Neural cell (in vitro differentiated cells): ENCODE data around the gene LPP. TPM values are rescaled to one million over a fixed set of nuclear protein-coding genes. Genes with fewer than 3 reads are reported as not detected.

ENCODE experiments used
- H2AFZ ChIP-seq: fragments of 200-600, 300-800 bp; sonication (generic), shearing (Covaris generic); 2 replicates; pipeline ENCODE4 v1.6.0; 2014; ENCODE audit warnings: low read depth, mild to moderate bottlenecking, antibody characterized with exemption, low read length, moderate library complexity
- H3F3A ChIP-seq: fragments of 200-600 bp; shearing (Covaris generic); 2 replicates; pipeline ENCODE4 v1.6.1; 2016; ENCODE audit warnings: mild to moderate bottlenecking, moderate library complexity, mixed read lengths, antibody characterized with exemption, low read length; ENCODE audit not compliant: insufficient read depth, poor library complexity, severe bottlenecking
- H3K27ac ChIP-seq: fragments of 200-600, 300-800 bp; sonication (generic), shearing (Covaris generic); 2 replicates; pipeline ENCODE4 v1.5.1; 2014; ENCODE audit warnings: mild to moderate bottlenecking, low read length, moderate library complexity
- H3K27me3 ChIP-seq: fragments of 300-800, 200-600 bp; sonication (generic), shearing (Covaris generic); 2 replicates; pipeline ENCODE4 v1.6.0; 2014; ENCODE audit warnings: mild to moderate bottlenecking, low read depth, low read length, moderate library complexity; ENCODE audit not compliant: insufficient read depth
- H3K36me3 ChIP-seq: fragments of 300-800, 200-600 bp; sonication (generic), shearing (Covaris generic); 2 replicates; pipeline ENCODE4 v1.5.1; 2014; ENCODE audit warnings: mild to moderate bottlenecking, antibody characterized with exemption, low read length, moderate library complexity; ENCODE audit not compliant: insufficient read depth
- H3K4me2 ChIP-seq: fragments of 300-800, 200-600 bp; sonication (generic), shearing (Covaris generic); 2 replicates; pipeline ENCODE4 v1.6.0; 2014; ENCODE audit warnings: mild to moderate bottlenecking, low read length
- H3K4me3 ChIP-seq: fragments of 300-800, 200-600 bp; sonication (generic), shearing (Covaris generic); 2 replicates; pipeline ENCODE4 v1.5.1; 2014; ENCODE audit warnings: mild to moderate bottlenecking, low read length, moderate library complexity
- H3K79me2 ChIP-seq: fragments of 200-600 bp; shearing (Covaris generic); replicated peaks from 2 replicates; pipeline ENCODE4 v1.6.0; 2014; ENCODE audit warnings: mild to moderate bottlenecking, low read length, moderate library complexity; ENCODE audit not compliant: insufficient read depth
- H3K9ac ChIP-seq: fragments of 300-800, 200-600 bp; sonication (generic), shearing (Covaris generic); 2 replicates; pipeline ENCODE4 v1.6.1; 2016; ENCODE audit warnings: mild to moderate bottlenecking, low read length, mixed read lengths
- H3K9me2 ChIP-seq: fragments of 200-600 bp; shearing (Covaris generic); 2 replicates; pipeline ENCODE4 v1.6.1; 2016; ENCODE audit warnings: mild to moderate bottlenecking, low read length, mixed read lengths; ENCODE audit not compliant: insufficient read depth
- H3K9me3 ChIP-seq: fragments of 200-600, 300-800 bp; sonication (generic), shearing (Covaris generic); 2 replicates; pipeline ENCODE4 v1.6.1; 2016; ENCODE audit warnings: mild to moderate bottlenecking, mixed run types, low read length, moderate library complexity, mixed read lengths
- H4K20me1 ChIP-seq: fragments of 200-600 bp; shearing (Covaris generic); 2 replicates; pipeline ENCODE4 v1.6.1; 2016; ENCODE audit warnings: mild to moderate bottlenecking, mixed run types; ENCODE audit not compliant: insufficient read depth
- EP300 ChIP-seq: fragments of 450-650 bp; conservative IDR thresholded peaks from 2 replicates; pipeline ENCODE4 v1.6.1; 2014; ENCODE audit warnings: antibody characterized with exemption, mild to moderate bottlenecking, moderate library complexity; ENCODE audit not compliant: poor library complexity, severe bottlenecking
- EZH2 ChIP-seq: fragments of 200-600, 300-800 bp; shearing (Covaris generic), sonication (generic); IDR thresholded peaks from 2 replicates; pipeline ENCODE4 v1.6.1; 2014; ENCODE audit warnings: antibody characterized with exemption, low read length, borderline replicate concordance, mild to moderate bottlenecking; ENCODE audit not compliant: insufficient read depth, poor library complexity, severe bottlenecking
- MXI1 ChIP-seq: fragments of 450-650 bp; conservative IDR thresholded peaks from 2 replicates; pipeline ENCODE4 v1.6.1; 2014; ENCODE audit warnings: antibody characterized with exemption, mild to moderate bottlenecking; ENCODE audit not compliant: poor library complexity, severe bottlenecking
- POLR2AphosphoS5 ChIP-seq: IDR thresholded peaks from 2 replicates; pipeline ENCODE4 v1.6.1; 2012
- RAD21 ChIP-seq: fragments of 450-650 bp; conservative IDR thresholded peaks from 2 replicates; pipeline ENCODE4 v1.6.1; 2014; ENCODE audit warnings: antibody characterized with exemption, mild to moderate bottlenecking, moderate library complexity
- SMC3 ChIP-seq: fragments of 450-650 bp; conservative IDR thresholded peaks from 2 replicates; pipeline ENCODE4 v1.6.1; 2014; ENCODE audit warnings: antibody characterized with exemption, mild to moderate bottlenecking, moderate library complexity; ENCODE audit not compliant: poor library complexity
- TAF1 ChIP-seq: IDR thresholded peaks from 2 replicates; pipeline ENCODE4 v1.6.1; 2012; ENCODE audit warnings: low read depth
- polyA plus RNA-seq: library from polyadenylated mRNA; depleted of rRNA; stranded (reverse); fragments of >200 nt; gene quantifications from 2 replicates; pipeline ENCODE4 v1.2.3, GENCODE V29; 2014
- TF ChIP-seq, protein P1 (sequence below): IDR thresholded peaks from 2 replicates; pipeline ENCODE4 v1.6.1; 2012; ENCODE audit warnings: borderline replicate concordance
- TF ChIP-seq, protein P2 (sequence below): fragments of 450-650 bp; IDR thresholded peaks from 2 replicates; pipeline ENCODE4 v1.5.1; 2014; ENCODE audit warnings: antibody characterized with exemption, mild to moderate bottlenecking, moderate library complexity; ENCODE audit not compliant: poor library complexity, severe bottlenecking

The LPP gene
- polyA plus RNA-seq, 1 donor from 2014 or later, result 3.0 TPM

DNA sequence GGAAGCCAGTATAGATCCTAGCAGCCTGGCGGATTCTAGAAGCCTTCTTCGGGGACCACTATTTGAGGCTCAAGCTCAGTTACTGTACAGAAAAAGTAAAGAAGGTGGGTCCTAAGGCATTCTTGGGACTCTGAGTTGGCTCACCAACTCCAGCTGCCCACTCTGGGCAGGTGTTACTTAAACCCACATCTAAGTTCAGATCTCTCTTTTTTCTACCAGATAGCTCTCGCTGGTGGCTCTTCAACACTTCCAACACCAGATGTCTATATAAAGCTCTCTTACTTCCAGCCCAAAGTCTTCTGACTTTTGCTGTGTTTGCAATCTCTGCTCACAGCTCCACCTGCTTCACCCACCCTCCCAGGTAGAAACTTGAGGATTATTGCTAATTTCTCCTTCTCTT, 785.0 kb downstream of the LPP start:
- no peaks in the 10 kb centered on the region for H3F3A ChIP-seq
- no peak overlapping the region for H2AFZ ChIP-seq
- TF ChIP-seq POLR2AphosphoS5 (no peak), RAD21 (no peak), EZH2 (no peak), EP300 (no peak), SMC3 (no peak), MXI1 (no peak), TAF1 (no peak)
- TF ChIP-seq, protein P1, sequence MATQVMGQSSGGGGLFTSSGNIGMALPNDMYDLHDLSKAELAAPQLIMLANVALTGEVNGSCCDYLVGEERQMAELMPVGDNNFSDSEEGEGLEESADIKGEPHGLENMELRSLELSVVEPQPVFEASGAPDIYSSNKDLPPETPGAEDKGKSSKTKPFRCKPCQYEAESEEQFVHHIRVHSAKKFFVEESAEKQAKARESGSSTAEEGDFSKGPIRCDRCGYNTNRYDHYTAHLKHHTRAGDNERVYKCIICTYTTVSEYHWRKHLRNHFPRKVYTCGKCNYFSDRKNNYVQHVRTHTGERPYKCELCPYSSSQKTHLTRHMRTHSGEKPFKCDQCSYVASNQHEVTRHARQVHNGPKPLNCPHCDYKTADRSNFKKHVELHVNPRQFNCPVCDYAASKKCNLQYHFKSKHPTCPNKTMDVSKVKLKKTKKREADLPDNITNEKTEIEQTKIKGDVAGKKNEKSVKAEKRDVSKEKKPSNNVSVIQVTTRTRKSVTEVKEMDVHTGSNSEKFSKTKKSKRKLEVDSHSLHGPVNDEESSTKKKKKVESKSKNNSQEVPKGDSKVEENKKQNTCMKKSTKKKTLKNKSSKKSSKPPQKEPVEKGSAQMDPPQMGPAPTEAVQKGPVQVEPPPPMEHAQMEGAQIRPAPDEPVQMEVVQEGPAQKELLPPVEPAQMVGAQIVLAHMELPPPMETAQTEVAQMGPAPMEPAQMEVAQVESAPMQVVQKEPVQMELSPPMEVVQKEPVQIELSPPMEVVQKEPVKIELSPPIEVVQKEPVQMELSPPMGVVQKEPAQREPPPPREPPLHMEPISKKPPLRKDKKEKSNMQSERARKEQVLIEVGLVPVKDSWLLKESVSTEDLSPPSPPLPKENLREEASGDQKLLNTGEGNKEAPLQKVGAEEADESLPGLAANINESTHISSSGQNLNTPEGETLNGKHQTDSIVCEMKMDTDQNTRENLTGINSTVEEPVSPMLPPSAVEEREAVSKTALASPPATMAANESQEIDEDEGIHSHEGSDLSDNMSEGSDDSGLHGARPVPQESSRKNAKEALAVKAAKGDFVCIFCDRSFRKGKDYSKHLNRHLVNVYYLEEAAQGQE, result no peak
- TF ChIP-seq, protein P2, sequence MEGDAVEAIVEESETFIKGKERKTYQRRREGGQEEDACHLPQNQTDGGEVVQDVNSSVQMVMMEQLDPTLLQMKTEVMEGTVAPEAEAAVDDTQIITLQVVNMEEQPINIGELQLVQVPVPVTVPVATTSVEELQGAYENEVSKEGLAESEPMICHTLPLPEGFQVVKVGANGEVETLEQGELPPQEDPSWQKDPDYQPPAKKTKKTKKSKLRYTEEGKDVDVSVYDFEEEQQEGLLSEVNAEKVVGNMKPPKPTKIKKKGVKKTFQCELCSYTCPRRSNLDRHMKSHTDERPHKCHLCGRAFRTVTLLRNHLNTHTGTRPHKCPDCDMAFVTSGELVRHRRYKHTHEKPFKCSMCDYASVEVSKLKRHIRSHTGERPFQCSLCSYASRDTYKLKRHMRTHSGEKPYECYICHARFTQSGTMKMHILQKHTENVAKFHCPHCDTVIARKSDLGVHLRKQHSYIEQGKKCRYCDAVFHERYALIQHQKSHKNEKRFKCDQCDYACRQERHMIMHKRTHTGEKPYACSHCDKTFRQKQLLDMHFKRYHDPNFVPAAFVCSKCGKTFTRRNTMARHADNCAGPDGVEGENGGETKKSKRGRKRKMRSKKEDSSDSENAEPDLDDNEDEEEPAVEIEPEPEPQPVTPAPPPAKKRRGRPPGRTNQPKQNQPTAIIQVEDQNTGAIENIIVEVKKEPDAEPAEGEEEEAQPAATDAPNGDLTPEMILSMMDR, result no peak
- H3K4me2 ChIP-seq, result no peak overlapping the region
- no peak overlapping the region for H3K9ac ChIP-seq
- H3K27ac ChIP-seq, result no peak overlapping the region
- no peaks in the 10 kb centered on the region for H3K9me2 ChIP-seq
- H4K20me1 ChIP-seq, result no peaks in the 10 kb centered on the region
- H3K9me3 ChIP-seq, result no peaks in the 10 kb centered on the region
- no peaks in the 10 kb centered on the region for H3K79me2 ChIP-seq
- no peaks in the 10 kb centered on the region for H3K27me3 ChIP-seq
- no peak overlapping the region for H3K4me3 ChIP-seq
- H3K36me3 ChIP-seq, result no peaks in the 10 kb centered on the region

- Histone ChIP-seq H3K27ac (no peak overlapping the region), H3K27me3 (no peaks in the 10 kb centered on the region), H4K20me1 (no peaks in the 10 kb centered on the region), H3K9me3 (no peaks in the 10 kb centered on the region), H2AFZ (no peak overlapping the region), H3K9ac (no peak overlapping the region), H3K36me3 (no peaks in the 10 kb centered on the region), H3K79me2 (no peaks in the 10 kb centered on the region), H3K4me3 (no peak overlapping the region), H3K9me2 (no peaks in the 10 kb centered on the region), H3K4me2 (no peak overlapping the region), H3F3A (no peaks in the 10 kb centered on the region)
- TF ChIP-seq MXI1, result no peak
- no peak for TF ChIP-seq RAD21
- TF ChIP-seq, protein P2, result no peak
- TF ChIP-seq EZH2, result no peak
- no peak for TF ChIP-seq POLR2AphosphoS5
- no peak for TF ChIP-seq EP300
- no peak for TF ChIP-seq SMC3
- no peak for TF ChIP-seq TAF1
- TF ChIP-seq, protein P1, result no peak
Measured at GRCh38 chr3:188939814-188940572, 786.0 kb downstream of the LPP start.
